ENCODE measurements around the gene TMEM60. TPM values are rescaled to one million over a fixed set of nuclear protein-coding genes. Genes with fewer than 3 reads are reported as not detected.
"Not testable (repeated sequence)": the region's sequence is repeated elsewhere in the genome, so short reads cannot be mapped to it uniquely, and the experiment has no call there.

The TMEM60 gene, protein sequence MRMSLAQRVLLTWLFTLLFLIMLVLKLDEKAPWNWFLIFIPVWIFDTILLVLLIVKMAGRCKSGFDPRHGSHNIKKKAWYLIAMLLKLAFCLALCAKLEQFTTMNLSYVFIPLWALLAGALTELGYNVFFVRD
- total RNA-seq, result 8.2 and 11.9 TPM in 2 replicates

GRCh38 chr7:77798394-77799077 lies at the start of gene TMEM60, which contains the start of gene PHTF2:
Gene TMEM60, minus strand, starts transcription at chr7:77798434. Its CDS starts 4,061 bp downstream, at chr7:77794373.
Gene PHTF2, plus strand, starts transcription at chr7:77798773.
- DNase-seq (ENCODE audit: low read depth in 2 of 2), result peak; percentile 99 to 100

DNA sequence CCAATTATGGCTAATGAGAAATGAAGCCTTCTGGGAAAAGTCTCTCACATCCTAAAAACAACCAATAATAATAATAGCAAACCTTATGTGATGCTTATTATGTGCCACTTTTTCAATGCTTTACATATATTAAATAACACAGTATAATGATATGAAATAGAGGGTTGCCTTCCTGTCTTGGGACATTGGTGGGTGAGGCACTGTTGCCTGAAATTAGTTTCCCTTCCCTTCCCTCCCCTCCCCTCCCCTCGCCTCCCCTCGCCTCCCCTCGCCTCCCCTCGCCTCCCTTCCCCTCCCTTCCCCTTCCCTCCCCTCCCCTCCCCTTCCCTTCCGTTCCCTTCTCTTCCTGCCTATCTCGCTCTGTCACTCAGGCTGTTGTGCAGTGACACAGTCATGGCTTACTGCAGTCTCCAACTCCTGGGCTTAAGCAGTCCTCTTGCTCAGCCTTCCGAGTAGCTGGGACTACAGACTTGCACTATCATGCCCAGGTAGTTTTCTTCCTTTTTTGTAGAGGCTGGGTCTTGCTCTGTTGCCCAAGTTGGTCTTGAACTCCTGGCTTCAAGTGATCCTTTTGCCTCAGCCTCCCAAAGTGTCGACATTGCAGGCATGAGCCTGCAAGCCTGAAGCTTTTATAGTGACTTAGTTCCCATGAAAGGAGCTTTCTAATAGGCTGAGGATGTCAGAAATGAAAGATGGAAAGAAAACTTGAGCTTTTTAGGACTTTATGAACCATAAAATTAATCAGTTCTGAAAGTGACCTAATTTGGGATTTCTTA lies 48.3 kb upstream of the TMEM60 start:
- DNase-seq (ENCODE audit: low read depth in 2 of 2), result no peak

GRCh38 chr7:77843194-77843593 lies 45.0 kb upstream of the TMEM60 start:
- DNase-seq (ENCODE audit: low read depth in 2 of 2), result no peak

GRCh38 chr7:77839919-77840318 lies 41.7 kb upstream of the TMEM60 start:
- DNase-seq (ENCODE audit: low read depth in 2 of 2), result no peak

DNA sequence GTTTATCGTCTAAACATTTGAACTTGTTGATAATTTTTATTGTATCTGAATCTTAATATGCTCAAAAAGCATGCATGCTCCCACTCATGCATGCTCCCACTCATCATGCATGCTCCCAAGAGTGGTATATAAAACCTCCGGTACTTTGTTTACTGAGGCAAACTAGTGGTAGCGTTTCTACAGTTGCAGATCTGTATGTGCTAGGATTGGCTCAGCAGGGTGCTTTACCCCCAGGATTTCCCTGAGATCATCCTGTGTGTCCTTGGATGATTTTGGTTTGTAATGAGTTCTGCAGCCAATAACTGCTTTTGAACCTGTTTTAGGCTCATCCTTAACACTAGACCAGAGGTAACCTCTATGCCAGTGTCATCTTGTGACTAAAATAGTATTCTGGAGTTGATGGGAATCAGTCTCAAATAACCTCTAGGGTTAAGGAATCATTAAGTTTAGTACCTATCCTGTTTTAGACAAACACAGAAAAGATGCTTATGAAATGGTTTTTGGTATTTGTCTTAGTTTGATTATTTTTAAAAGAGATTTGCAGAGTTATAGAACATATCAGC lies 40.8 kb upstream of the TMEM60 start:
- DNase-seq (ENCODE audit: low read depth in 2 of 2), result no peak

- DNase-seq (ENCODE audit: low read depth in 2 of 2), result no peak
Measured at GRCh38 chr7:77837966-77838365, 39.7 kb upstream of the TMEM60 start.

DNA sequence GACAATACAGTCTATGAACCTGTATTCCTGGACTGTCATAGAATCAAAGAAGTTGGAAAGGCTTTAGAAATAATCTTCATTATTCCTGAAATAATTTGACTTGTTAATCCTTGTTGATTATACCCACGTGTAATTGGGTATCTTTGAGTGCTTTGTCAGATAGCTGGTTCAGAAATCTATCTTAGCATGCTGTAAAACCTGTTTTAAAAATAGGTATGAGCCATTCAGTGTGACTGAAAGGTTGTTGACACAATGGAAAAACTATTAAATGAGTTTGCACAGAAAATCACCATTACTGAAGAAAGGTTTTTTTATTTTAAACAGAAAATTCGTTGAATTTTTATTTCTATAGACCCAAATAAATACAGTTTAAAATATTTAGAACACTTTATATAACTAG lies 39.0 kb upstream of the TMEM60 start:
- DNase-seq (ENCODE audit: low read depth in 2 of 2), result no peak

- DNase-seq (ENCODE audit: low read depth in 2 of 2), result not testable (repeated sequence)
Measured at GRCh38 chr7:77836425-77836824, 38.2 kb upstream of the TMEM60 start.

DNA sequence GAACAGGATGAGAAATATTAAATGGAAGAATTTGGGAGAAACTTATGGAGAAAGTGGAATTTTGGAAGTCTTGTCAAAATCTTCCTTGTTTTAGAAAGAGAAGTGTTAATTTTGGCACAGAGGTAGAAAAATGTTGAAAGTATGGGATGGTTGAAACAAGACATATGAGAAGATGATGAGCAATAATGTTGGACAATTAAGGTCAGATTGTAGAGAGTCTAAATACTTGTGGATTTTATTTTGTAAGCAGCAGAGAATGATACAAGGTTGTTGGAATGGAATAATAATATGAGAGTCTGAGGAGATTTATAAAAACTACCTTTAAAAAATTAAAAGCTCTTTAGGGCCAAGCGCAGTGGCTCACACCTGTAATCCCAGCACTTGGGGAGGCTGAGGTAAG lies 34.9 kb upstream of the TMEM60 start:
- no peak for DNase-seq (ENCODE audit: low read depth in 2 of 2)

DNA sequence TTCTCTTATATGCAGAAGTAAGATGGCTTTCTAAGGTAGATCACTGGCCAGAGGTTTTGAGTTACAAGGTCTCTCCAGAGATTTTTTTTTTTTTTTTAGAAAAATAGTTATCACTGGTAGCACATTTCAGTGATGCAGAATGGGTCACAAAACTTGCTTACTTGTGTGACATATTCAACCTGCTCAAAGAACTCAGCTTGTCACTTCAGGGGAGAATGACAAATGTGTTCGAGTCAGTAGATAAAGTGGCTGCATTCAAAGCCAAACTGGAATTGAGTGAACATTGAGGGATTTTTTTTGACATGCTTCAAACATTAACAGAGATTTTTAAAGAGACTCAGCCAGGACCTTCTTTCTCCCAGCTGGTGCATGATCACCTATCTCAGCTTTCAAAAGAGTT lies 33.7 kb upstream of the TMEM60 start:
- DNase-seq (ENCODE audit: low read depth in 2 of 2), result no peak

- no peak for DNase-seq (ENCODE audit: low read depth in 2 of 2)
Measured at GRCh38 chr7:77831481-77831880, 33.2 kb upstream of the TMEM60 start.

GRCh38 chr7:77830649-77831355 lies 32.6 kb upstream of the TMEM60 start:
- no peak for DNase-seq (ENCODE audit: low read depth in 2 of 2)

DNA sequence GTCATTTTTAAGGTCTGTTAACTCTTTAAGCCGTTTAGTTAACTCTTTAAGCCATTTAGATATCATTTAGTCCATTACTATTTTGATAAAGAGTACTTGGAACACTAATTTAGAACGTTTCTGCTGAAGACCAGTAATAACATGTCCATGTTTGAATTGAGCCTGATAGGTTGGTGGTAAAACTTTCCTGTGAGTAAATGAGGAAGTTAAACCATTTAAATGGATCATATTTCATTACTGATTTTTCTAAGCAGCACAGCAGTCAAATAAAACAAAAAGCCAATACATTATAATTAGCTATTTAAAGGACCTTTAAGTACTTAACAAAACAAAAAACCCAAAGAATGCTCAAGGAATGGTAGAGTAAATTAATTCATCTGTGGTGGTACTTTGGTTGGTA lies 29.8 kb upstream of the TMEM60 start:
- no peak for DNase-seq (ENCODE audit: low read depth in 2 of 2)

DNA sequence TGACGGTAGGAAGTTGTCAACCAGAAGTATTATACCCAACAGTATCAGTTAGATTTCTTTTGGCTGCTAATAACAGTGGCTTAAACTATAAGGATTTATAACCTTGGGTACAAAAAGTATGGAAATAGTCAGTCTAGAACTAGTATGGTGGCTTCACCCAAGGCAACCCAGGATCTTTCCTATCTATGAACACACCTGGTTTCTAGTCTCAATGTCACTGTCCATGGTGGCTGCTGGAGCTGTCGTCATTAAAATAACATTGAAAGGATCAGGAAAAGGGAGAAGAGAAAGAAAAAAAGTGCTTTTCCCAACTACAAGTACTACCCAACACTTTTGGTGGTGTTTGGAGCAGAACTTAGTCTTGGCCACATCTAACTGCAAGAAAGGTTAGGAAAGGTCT lies 28.1 kb upstream of the TMEM60 start:
- no peak for DNase-seq (ENCODE audit: low read depth in 2 of 2)

GRCh38 chr7:77825131-77825530 lies 26.9 kb upstream of the TMEM60 start:
- no peak for DNase-seq (ENCODE audit: low read depth in 2 of 2)

- DNase-seq (ENCODE audit: low read depth in 2 of 2), result no peak
Measured at GRCh38 chr7:77824636-77825035, 26.4 kb upstream of the TMEM60 start.

DNA sequence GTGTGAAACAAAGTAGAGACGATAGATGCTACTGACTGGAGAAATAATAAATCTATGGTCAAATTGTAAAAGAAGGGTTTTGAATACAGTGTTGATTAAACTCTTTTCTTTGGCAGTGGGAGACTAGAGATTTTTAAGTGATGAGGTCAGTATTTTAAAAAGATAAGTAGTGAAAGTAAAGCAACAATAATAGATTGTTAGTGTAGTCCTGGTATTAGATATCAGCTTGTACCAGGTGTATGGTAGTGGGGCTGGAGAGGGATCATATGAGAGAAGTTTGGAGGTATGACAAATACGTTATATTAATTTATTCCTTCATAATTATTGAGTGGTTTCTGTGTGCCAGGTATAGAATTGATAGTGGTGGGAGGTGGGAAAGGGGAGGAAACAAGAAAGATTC lies 25.6 kb upstream of the TMEM60 start:
- DNase-seq (ENCODE audit: low read depth in 2 of 2), result no peak

- DNase-seq (ENCODE audit: low read depth in 2 of 2), result no peak
Measured at GRCh38 chr7:77822269-77822668, 24.0 kb upstream of the TMEM60 start.

GRCh38 chr7:77820967-77821366 lies 22.7 kb upstream of the TMEM60 start:
- DNase-seq (ENCODE audit: low read depth in 2 of 2), result no peak

DNA sequence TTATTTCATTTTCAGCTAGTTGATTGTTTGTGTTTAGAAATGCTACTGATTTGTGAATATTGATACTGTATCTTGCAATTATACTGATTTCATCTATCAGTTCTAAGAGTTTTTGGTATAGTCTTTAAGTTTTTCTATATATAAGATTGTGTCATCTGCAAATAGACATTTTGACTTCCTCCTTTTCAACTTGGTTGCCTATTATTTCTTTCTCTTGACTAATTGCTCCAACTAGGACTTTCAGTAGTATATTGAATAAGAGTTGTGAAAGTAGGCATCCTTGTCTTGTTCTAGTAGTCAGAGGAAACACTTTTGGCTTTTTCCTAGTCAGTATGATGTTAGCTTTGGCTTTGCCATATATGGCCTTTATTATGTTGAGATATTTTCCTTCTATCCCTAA lies 20.8 kb upstream of the TMEM60 start:
- DNase-seq (ENCODE audit: low read depth in 2 of 2), result no peak

- DNase-seq (ENCODE audit: low read depth in 2 of 2), result no peak
Measured at GRCh38 chr7:77813180-77813579, 14.9 kb upstream of the TMEM60 start.

DNA sequence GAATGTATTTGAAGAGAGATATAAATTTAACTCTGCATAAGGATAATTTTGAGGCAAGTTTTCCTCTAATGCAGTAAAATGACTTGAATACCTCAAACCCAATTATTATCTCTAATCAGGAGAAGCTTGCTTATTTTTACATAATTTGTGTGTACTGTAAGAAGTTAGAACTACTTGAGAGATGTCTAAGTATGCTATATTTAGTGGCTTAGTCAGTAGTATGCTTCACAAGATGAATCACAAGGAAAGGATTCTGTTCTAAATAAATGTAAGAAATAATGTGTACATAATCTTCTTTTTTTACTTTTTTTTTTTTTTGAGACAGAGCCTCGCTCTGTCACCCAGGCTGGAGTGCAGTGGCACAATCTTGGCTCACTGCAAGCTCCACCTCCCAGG lies 14.1 kb upstream of the TMEM60 start:
- DNase-seq (ENCODE audit: low read depth in 2 of 2), result peak in 1 of 2 donors; percentile 19

Measured in dermis microvascular lymphatic vessel endothelial cell (primary cell).